SHP77 (cell line): ENCODE data around the gene LRMDA.

ENCODE experiments used
- DNase-seq, 2 experiments: peaks; one replicate each; lab custom pipeline; 2025; lab: John Stamatoyannopoulos, UW

Gene LRMDA

DNA sequence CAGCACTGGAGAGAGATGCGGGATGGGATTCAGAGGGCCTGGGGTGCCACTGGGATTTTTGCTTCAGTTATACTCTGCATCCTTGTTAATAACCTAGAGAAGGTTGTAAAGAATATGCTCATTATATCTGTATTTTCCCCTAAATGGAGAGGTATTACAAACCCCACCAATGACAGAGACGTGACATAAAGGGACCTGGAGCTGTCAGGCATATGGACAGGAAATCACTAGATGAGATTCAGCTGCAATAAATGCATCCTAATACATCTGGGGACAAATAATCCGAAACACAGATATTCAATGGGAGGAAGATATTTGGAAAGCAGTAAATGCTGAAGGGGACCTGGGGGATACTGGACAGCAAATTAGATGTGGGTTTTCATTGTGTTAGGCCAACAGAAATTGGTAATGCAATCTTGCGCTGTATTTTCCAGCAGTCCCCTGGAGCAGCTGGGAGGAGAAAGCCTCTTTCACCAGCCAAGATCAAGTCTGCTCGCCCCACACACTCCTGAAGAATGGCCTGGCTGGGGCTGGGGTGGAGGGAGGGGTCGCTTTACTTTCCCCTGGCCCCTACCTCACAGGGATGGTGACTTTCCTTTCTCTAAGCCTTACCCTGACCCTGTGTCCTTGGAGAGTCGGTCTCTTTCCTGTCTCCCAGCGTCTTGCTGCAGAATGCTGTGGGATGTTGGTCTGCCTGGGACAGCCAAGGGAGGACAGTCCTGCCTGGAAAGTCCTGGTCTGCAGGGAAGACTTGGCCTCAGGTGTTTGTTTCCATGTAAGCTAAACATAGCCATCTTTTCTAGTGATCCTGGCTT, 653.8 kb downstream of the LRMDA start:
- no peak for DNase-seq

DNA sequence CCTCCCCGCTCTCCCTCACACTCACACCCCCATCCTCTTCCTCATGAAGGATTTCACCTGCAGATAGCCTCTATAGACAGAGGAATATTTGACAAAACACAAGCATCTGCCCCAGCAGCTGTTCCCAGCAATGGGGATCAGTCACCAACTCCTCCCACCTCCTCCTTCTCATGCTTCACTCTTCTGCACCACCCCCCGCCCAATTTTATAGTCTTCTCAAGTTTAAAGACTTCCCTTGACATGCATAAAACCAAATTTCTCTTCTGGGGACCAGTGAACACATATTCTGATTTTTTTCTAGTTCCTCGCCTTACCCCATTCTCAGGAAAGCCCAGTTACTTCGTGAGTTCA, 654.4 kb downstream of the LRMDA start:
- no peak for DNase-seq

DNA sequence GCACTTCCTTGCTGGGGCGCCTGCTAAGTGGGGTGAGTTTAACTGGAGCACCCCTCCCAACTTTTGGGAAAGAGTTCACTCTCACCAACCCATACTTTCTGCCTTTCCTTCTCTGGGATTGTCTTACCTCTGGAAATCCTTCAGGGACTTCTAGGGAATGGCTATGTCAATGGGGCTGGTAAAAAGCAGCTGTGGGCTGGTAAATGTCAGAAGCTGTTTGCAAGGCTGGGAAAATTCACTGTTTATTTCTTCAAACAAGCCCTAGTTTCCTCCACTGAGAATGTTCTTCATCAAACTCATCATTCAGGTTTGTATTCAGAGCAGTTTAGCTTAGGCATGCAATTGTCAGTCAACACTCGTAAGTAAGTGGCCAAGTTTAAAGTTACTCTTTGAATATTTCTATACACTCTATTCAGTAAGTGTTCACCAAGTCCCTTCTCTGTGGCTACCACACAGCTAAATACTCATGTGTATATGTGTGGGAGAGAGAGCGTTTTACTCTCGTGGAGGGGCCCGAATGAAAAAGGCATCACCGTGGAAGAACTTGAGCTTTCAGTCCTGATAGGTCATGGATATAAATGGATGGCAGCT, 654.8 kb downstream of the LRMDA start:
- DNase-seq, result no peak

DNA sequence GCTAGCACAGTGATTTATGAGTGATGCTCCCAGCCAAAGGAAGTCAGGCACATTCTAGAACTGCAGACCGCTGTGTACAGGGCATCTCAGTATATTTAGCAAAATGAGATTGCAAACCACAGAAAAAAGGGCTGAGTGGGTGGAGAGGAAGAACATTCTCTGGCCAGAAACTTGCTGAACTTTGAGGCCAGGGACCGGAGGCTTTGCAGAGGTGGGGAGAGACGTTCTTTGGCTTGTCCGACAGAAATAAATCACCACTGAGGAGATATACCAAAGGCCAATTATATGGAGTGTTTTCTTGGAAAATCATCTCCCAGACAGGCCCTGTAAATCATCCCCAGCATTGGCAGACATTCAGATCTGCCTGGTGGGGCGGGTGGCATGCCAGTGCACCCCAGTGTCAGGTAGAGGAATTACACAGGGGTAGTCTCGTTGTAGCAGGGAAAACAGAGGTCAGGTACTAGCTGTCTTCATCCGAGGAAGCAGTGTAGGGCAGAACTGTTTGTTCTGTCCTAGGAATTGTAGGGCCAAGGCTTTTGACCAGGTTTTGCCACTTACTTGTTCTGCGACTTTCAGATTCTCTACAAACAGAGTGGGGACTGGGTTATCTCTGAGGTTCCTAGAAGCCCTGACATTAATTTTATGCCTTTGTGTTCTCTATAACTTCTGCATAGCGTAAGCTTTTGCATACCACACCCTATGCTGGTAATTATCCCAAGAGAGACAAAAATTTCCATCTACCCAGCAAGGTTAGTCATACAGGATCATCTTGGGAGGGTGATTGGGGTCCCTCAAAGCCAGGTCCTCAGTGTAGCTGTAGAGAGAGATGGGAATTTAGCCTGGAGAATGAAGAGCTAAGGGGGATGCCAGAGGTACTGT, 655.6 kb downstream of the LRMDA start:
- DNase-seq, result peak; percentile 51 to 52

DNA sequence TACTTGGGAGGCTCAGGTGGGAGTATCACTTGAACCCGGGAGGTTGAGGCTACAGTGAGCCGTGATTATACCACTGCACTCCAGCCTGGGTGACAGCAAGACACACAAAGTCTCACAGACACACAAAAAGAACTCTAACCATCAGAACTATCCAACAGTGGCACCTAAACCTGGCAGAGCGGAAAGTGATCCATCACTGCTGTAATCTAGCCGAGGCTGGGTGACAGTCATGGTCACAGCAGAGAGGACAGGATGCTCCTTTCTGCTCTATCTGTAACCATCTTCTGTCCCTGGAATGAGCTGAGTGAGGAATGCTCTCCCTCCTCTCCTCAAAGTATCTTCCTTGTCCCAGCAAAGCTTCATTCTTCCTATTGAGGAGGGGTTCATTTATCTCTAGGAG, 656.6 kb downstream of the LRMDA start:
- DNase-seq, result no peak

DNA sequence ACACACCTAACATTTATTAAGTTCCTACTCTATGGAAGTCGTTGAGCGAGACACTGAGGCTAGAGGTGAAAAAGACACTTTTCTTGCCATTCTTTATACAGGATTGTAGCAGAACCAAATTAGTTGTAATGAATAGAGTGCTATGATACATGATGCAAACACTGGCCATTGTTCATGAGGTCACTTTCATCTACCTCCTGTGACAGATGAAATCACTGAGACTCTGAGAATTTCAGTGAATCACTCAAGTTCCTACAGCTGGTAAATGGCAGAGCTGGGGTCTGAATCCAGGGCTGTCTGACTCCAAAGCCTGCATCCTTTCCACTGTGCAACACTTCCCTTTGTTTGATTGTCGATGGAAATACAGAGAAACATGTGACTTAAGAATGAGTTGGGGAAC, 657.6 kb downstream of the LRMDA start:
- DNase-seq, result no peak

DNA sequence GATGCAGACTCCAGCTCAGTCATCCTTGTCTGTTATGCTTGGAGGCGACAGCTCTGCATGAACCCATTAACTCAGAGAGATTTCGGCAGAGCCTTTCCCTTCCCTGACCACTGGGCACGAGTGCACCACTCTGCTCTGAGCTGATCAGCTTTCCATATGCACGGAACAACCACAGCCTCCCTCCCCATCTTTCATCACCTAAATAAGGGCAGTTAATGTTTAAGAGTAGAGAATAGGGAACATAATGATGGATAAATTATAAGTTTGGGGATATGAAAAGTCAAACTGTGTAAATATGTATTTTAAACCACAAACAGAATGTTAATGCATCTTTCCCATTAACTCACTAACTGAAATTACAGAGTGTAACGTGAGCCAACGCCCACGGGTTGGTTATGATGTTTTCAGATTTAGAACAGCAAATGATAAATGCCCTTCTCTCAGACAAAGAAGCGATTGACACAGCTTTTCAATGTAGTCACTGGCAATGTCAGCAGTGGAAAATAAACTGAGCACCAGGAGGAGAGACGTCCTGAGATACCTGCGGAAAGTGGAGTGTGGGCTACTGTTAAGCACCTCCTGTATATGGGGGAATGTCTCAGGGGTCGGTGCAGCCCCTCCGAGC, 658.2 kb downstream of the LRMDA start:
- no peak for DNase-seq

DNA sequence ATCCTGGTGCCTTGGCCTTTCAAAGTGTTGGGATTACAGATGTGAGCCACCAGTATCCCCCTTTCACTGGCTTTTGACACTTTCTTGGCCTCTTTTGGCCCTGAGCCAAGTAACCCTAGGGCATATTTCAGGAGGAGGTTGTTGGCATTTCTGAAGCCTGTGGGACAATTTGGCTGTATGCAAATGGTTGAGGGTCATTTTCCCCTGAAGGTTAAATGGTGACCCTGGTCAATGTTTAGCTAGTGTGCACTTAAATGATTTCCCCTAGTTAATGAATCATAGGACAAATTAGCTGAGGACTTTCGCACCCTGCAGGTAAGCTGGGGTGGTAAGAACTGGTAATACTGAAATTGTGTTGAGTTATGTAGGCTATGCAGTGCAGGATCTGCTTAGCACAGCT, 660.5 kb downstream of the LRMDA start:
- no peak for DNase-seq

DNA sequence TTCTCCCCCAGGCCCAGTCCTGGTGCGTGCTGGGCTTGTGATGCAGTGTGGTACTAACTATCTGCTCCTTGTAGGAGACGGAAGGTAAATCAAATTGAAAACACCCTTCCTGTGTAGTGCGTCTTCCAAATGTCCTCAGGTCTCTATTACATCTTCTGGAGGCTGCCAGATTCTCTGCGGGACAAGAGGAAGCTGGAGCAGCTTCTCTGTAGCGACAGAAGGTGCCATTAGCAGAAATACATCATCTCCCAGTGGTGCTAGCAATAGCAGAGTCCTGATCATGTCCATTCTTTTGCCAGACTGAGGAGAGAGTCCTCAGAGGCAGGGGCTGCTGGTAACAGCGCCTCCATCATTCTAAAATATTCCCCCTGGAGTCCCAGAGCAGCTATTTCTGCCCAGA, 675.2 kb downstream of the LRMDA start:
- DNase-seq, result no peak

DNA sequence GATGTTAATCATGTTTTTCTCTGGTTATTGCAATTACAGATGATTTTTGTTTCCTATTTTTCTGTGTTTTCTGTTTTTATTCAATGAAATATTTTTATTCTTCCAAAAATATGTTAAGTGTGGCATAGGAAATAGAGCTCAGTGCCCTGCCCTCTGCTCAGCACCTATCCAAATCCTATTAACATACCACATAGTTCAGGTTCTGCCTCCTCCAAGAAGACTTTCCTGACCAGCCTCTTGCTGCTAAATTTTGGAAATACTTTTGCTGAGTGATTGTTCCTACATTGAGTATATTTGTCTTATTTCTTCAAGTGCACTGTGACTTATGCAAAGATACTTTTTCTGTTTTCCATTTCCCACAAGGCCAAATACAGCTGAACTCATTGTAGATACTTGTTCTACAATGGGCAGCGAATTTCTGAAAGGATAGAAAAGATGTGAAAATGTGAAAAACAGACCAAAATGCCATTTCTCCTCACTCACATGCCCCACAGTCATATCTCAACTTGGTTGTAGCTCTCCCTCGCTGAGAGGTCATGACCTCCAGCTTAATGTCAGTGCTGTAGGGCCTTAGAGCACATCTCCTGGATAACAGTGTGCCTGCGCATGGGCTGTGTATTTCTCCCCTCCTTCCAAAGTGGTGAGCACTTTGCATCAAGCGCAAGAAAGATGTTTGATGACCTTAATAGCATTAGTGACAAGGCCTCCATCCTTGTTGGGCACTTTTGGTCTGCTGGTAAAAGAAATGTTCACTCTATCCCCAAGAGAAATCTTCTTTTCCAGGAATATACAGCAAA, 677.3 kb downstream of the LRMDA start:
- DNase-seq, result no peak

DNA sequence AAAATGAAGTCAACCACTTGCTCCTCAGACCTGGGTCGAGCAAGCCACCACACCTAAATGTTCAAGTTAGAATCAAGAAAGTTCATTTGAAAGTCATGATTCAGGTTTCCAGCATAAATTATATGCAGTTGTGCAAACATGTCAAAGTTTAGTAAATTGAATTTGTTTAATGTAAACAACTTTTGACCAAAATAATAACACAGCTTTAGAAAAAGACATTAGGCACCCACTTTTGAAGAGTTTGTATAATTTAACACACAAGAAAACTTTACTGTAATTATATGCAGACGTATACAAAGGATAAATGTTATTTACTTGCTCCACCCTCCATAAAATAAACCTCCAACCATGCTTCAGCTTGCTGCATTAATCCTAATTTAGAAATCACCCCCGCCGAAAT, 680.0 kb downstream of the LRMDA start:
- no peak for DNase-seq

DNA sequence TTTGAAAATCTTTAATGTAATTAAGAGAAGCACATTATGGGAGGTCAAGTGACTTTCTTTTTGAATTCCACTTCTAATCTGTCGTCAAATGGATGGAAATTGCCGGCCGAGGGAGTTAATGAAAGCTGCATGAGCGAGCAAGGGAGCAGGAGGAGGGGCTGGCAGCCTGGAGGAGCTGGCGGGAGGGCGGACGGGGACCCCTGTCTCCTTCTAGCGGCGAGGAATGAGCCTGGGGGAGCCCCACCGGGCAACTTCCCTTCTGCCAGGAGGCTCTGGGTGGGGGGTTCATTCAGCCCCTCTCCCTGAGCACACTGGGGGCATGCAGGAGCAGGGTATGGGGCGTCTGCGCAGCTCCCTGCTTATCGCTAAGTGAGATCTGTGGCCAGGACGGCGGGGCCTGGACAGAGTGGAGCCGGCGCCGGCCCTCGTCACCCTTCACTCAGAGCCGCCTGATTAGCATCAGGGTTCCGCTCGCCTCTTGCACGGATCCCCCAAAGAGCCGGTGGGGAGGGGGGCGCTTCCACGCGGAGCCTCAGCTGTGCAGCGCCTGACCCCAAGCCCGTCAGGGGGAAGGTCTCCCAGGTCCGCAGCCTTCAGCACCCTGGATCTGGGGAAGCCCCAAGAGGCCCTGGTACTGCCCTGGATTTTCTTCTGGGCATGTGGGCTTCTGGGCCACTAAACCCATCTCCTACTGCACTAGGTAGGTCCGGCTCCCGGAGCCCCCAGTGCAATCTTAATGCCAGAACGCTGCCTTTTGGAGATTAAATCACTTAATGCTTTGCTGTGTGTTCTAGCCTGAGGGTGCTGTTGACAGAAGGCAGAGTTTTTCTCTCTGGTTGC, 680.8 kb downstream of the LRMDA start:
- no peak for DNase-seq

DNA sequence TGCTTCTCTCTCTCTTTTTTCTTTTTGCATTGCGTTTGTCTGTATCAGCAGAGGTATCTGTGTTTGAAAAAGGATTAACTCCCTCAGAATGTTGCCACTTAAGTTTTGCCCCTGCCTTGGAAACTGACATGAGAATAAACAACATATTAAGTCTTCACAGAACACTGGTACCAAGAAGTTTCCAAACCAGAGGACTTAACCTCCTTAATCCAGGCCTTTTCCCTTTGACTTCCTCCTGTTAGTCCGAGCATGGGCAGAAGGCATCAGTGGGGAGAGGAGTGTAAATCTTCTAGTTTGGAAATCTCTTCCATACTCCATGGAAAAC, 681.4 kb downstream of the LRMDA start:
- no peak for DNase-seq

DNA sequence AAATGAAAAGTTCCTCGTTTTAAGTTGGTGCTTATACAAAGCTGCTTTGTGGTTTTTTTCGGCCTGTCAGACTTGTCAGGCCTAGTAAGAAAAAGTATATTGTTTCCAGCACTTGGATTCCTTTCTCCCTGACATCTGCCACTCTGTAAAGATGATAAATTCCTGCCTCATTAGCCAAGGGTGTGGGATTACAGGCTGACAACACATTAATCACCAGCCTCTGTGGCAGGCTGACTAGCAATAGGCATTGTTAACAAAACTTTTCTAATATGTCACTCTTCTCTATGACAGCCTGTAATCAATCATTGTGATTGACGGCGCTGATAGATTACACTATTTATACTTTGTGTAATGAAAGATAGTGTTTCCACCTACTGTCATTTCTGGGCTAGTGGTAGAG, 682.5 kb downstream of the LRMDA start:
- DNase-seq, result no peak

DNA sequence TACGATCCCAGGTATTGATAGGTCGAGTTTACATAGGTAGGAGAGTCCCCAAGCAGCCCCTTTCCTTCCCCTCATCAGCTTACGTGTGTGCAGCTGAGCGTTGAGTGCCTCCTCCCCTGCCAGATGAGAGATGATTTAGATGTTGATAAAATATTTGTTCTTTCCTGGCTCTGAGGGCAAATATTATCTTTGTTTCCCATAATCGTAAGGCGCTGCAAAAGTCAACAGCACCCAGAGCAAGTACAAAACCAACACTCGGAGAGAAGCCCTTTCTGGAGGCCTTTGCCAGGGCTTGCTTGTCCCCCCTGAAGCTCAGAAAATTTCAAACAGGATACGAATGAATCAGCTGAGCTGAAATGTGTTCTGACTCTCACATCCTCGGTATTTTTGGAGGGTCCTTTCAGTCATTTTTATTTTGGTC, 683.2 kb downstream of the LRMDA start:
- peak; percentile 38 to 55 for DNase-seq

DNA sequence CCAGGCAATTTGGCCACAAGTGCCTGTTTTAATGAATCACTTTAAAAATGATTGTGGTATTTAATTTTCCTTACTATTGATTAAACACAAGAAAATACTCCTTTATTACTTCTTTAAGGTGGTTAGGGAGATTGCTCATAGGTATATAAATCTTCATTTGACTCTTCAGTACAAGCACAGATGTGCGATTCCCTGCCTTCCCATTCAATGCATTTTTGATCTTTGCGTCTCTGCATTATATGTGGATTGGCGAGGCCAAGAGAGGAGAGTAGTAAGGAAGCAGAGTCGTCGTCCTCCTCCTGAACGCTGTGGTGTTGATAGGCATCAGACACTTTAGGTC, 683.7 kb downstream of the LRMDA start:
- no peak for DNase-seq

DNA sequence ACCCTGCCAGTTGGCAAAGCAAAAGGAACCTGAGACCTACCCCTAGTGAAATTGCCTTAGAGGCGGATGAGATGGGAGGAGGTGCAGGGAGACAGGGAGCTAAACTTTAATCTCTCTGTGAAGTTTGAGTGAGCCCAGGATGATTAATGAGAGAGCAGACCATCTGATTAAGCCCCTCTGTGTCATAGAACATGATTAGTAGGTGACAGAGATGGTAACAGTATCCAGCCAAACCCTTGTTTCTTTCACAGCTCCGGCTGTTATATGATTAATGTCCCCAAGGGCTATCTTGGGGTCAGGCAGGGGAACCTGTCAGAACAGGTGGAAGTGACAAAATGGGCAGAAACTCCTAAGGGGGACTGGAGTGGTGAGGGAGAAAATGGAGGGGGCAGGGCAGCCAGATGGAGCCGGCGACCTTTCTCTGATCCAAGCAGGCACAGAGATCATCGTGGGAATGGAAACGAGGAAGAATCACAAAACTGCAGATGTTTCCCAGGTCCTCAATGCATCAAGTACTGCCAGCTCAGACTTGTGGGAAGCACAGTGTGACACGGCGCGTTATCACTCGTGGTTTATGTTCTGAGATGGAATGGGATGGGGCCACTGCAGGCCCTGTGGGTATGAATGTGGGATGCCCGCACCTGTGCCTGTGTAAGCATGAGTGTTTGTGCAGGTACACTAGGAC, 684.2 kb downstream of the LRMDA start:
- DNase-seq, result peak in 1 of 2 experiments; percentile 4

DNA sequence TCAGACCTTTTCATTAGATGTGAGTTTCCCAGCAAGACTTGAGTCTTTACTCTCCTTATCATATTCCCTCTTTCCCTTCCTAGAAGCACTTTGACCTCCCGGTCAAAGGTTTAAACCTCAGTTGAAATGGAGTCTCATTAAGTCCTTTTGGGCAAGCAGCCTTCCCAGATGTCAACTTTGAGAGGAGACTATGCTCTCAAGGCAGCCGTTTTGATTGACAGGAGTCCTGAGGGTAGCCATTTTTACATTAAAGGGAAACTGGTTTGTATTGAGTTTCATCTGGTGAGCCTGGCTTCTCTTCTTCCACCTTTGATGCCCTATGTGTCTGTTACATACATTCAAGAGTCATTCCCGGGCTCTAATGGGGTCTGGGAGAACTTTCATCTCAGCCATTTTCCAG, 685.1 kb downstream of the LRMDA start:
- DNase-seq, result no peak

DNA sequence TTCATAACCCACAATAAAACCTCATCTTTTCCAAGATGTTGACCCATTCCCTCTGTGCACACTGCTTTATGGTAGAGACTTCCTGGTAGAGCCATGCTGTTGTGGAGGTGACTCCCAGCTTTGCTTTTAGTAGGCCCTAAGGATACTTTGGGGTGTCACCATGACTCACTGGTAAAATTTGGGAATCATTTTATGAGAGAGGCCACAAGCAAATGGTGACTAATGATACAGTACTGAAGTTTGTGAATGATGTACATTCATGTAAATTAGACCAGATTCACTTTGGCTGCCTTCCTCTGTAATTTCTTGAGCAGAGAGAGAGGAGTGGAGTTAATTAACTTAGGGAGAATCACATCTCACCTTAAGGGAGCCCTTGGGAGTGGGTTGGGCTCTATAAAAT, 686.5 kb downstream of the LRMDA start:
- DNase-seq, result no peak

DNA sequence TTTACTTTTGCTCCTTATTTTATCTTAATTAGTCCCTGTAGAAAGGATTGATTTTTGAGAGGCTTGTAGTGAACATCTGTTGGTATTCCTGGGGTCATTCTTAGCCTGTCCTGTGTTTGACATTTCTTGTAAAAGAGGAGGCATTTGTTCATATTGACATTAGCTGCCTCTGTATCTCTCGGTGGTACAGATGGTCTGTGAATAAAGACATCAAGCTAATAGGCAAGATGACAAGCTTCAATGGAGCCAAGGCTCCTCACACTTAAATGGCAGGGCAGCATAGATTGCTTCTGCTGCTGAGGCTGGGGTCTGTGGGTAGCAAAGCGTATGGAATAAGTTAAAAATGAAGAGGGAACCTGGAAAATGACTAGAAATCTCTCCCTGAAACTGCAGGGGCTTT, 687.6 kb downstream of the LRMDA start:
- DNase-seq, result no peak
